BJ (cell line): Measurements from ENCODE around the gene GSTO2. TPM values are rescaled to one million over a fixed set of nuclear protein-coding genes. Genes with fewer than 3 reads are reported as not detected.
A peak's percentile ranks its signal among the peaks of the same experiment; 100 is the strongest.

Source experiments
- CTCF ChIA-PET: fragments of 350-600 bp; formaldehyde crosslinking; extraction: SDS; loops from one replicate; lab custom pipeline; 2021; ENCODE audit warnings: antibody characterized with exemption, inconsistent platforms; lab: Yijun Ruan, JAX
- POLR2A ChIA-PET: fragments of 300-600 bp; sonication (Branson Sonifier 250); formaldehyde crosslinking; extraction: SDS; loops from one replicate; lab custom pipeline; 2021; ENCODE audit warnings: antibody characterized with exemption; lab: Charles Lee
- DNase-seq: peaks from one replicate; pipeline ENCODE4 v3.0.0-alpha.2; 2011; ENCODE audit warnings: low read depth
- H3K27me3 ChIP-seq: 2 replicates; pipeline ENCODE4 v1.6.0; 2011; ENCODE audit warnings: low read length; ENCODE audit not compliant: control insufficient read depth, insufficient read depth
- H3K36me3 ChIP-seq: 2 replicates; pipeline ENCODE4 v1.5.1; 2011; ENCODE audit warnings: low read length; ENCODE audit not compliant: control insufficient read depth, insufficient read depth
- H3K4me3 ChIP-seq: 2 replicates; pipeline ENCODE4 v1.5.1; 2011; ENCODE audit warnings: low read depth, mild to moderate bottlenecking, control low read depth, low read length
- polyA minus RNA-seq: library from RNA; depleted of rRNA, polyadenylated mRNA; stranded (reverse); fragments of >200 nt; gene quantifications from 2 replicates; pipeline ENCODE4 v1.2.3, GENCODE V29; 2011; rRNA and poly(A)+ RNA removed
- polyA plus RNA-seq: library from polyadenylated mRNA; depleted of rRNA; stranded (reverse); fragments of >200 nt; gene quantifications from 2 replicates; pipeline ENCODE4 v1.2.3, GENCODE V29; 2011; rRNA removed
- TF ChIP-seq, protein P1 (sequence below): IDR thresholded peaks from 2 replicates; pipeline ENCODE4 v1.5.1; 2011; ENCODE audit warnings: low read depth, mild to moderate bottlenecking, control low read depth, inconsistent platforms, low read length, moderate library complexity; ENCODE audit not compliant: insufficient read depth

The GSTO2 gene
- polyA plus RNA-seq (4.9 and 7.0 TPM in 2 replicates), polyA minus RNA-seq (2.5 and 2.9 TPM in 2 replicates)

DNA sequence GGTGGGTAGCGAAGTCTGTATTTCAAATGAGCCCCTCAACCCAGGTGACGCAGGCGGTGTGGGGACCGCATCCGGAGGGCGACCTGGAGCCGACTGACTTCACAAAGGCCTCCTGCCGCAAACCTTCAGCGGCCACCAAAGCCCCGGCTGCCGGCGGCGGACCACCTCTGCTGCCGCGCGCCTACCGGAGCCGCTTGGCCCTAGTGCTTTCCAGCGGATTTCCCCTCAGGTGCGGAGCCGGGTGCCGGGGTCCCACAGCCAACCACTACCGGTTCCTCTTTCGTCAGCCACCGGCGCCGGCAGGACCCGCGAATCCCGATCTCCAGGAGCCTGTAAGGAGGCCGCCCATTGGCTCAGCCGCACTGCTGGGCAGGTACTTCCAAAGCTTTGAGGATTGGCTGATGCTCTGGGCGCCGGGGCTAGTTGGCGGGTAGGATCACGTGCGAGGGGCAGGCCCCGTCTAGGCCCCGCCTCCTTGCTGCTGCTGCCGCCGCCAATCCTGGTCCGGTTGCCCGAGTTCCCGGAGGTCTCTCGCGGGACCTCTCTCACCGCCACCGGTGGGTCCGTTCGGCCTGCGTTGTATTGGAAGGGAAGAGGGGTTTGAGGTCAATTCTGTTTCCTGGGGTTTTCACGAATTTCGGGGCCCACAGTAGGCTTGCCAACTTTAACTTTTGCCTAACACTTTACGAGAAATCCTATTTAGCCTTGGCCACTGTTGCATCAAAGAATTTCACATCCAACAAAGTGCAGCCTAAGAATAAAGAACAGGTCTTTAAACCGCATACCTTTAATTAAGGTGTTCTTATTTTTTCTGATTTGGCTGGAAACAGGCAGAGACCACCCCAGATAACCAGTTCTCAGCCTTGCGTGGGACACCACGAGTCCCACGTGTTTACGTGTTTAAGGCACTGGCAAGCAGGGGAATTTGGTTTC, at the start of gene GSTO2:
Gene GSTO2, plus strand, starts transcription at position 472 of the 933 bp plus-strand sequence. CDS start 5,732 bp downstream, outside the sequence.
- ChIA-PET CTCF (interaction anchor here (0.6 kb wide), 1 partner anchor 70 kb away, joined by 3 read pairs; no protein-coding TSS in a partner anchor), POLR2A (interaction anchor here (0.8 kb wide), 1 partner anchor 15 kb away, joined by 8 read pairs; the partner anchor contains the start of gene GSTO1)
- peak; percentile 72 for DNase-seq
- TF ChIP-seq, protein P1, sequence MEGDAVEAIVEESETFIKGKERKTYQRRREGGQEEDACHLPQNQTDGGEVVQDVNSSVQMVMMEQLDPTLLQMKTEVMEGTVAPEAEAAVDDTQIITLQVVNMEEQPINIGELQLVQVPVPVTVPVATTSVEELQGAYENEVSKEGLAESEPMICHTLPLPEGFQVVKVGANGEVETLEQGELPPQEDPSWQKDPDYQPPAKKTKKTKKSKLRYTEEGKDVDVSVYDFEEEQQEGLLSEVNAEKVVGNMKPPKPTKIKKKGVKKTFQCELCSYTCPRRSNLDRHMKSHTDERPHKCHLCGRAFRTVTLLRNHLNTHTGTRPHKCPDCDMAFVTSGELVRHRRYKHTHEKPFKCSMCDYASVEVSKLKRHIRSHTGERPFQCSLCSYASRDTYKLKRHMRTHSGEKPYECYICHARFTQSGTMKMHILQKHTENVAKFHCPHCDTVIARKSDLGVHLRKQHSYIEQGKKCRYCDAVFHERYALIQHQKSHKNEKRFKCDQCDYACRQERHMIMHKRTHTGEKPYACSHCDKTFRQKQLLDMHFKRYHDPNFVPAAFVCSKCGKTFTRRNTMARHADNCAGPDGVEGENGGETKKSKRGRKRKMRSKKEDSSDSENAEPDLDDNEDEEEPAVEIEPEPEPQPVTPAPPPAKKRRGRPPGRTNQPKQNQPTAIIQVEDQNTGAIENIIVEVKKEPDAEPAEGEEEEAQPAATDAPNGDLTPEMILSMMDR: no peak
- no peaks in the 10 kb centered on the region for H3K27me3 ChIP-seq
- peaks cover 7% of the 10 kb centered on the region for H3K36me3 ChIP-seq
- H3K4me3 ChIP-seq: peak within 1 kb of the TSS; percentile 49

DNA sequence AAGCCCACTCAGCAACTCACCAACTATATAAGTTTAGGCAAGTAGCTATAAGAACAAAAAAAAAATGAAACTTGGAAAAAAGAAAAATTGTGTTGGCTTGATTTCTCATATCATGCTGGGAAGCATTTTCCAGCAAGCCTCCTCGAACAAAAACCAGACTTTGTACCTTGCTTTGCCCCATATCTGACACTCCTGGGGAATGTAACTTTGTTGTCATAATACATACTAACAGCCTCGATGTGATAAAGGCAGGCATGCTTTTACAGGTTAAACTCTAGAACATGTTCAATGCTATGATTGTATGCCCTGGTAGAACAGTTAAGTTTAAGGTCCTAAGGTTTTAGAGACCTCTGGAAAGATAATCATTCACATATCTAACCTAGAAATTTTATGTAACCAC, 48.5 kb upstream of the GSTO2 start:
- no peak overlapping the region for H3K4me3 ChIP-seq
- DNase-seq: no peak
- ChIA-PET CTCF (interaction anchor here (0.6 kb wide), 1 partner anchor 10 kb away, joined by 3 read pairs; no protein-coding TSS in a partner anchor), POLR2A (no interaction called here)
- H3K27me3 ChIP-seq: peaks cover 5% of the 10 kb centered on the region
- TF ChIP-seq, protein P1: no peak
- no peaks in the 10 kb centered on the region for H3K36me3 ChIP-seq

DNA sequence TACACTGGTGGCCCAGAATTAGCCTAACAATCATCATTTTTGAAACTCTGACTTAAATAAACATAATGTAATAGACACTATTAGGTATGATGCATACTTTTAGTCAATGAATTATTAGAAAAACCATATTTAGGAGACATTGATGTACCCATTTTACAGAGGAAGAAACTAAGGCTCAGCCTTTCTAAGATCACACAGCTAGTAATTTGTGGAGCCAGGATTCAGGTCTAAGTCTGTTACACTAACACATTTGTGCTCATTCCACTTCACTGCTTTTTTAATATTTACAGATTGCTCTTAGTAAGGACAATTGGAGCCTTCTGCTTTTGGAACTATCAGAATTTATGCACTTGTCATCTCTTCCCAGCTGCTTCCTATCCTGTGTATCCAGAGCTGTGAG, 45.7 kb upstream of the GSTO2 start:
- no peaks in the 10 kb centered on the region for H3K36me3 ChIP-seq
- CTCF ChIA-PET: no interaction called here
- no peak for DNase-seq
- POLR2A ChIA-PET: no interaction called here
- H3K4me3 ChIP-seq: no peak overlapping the region
- TF ChIP-seq, protein P1: no peak
- H3K27me3 ChIP-seq: peaks cover 5% of the 10 kb centered on the region

DNA sequence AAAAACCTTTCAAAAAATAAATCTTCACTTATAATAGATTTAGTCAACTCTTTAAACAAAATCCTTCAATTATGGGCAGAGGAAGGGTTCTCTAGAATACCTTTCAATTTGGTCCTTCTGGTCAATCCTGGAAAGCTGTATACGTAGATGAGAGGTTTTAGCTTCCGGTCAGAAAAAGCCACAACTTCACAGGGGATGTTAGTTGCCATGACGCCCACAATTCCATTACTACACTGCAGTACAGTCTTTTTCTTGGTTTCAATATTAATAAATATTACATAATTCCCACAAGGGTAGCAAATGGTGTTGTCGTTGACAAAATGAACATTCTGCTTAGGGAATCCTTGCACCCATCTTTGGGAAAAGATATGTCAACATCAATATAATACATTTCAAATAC, 38.5 kb upstream of the GSTO2 start:
- Histone ChIP-seq H3K27me3 (no peaks in the 10 kb centered on the region), H3K4me3 (no peak overlapping the region), H3K36me3 (no peaks in the 10 kb centered on the region)
- ChIA-PET POLR2A (no interaction called here), CTCF (no interaction called here)
- DNase-seq: no peak
- TF ChIP-seq, protein P1: no peak
